ENCODE results near the gene ZKSCAN4. TPM values are rescaled to one million over a fixed set of nuclear protein-coding genes. Genes with fewer than 3 reads are reported as not detected.

The ZKSCAN4 gene
- total RNA-seq, 1 experiment from 2014 or later: 7.3 TPM

DNA sequence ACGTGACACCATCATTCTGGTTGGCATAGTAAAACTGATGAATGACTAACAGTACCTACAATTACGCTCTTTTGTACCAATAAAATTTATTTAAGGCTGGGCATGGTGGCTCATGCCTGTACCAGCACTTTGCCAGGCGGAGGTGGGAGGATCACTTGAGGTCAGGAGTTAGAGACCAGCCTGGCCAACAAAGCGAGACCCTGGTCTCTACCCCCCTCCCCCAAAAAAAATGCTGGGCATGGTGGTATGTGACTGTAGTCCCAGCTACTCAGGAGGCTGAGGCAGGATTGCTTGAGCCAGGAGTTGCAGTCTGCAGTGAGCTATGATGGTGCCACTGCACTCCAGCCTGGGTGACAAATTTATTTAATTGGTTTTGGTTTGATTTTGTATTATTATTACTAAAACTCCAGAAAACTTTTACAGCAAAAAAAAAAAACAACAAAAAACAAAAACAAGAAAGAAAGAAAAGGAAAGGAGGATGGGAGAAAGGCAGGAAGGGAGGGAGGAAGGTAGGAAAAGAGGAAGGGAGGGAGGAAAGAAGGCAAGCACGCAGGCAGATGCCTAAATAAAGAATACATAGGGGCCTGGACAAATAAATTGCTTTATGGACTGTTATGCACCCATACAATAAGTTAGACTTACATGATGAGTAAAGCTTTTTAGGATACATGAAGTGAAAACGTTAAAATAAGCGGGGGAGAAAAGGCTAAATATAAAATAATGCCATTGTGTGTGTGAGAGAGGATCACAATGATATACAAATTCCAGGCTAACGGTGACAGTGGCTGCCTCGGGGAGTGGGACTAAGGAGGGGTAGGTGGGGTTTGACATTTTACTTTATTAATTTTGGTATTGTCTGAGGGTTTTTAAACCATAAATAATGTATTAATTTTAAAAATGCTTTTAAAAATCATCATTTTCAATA is 27.7 kb downstream of the ZKSCAN4 start:
- ATAC-seq (peak; percentile 13; the same call in 1 of the 2 replicates), DNase-seq (ENCODE audit: low spot score) (no peak)
- Mint-ChIP-seq H3K27me3 (ENCODE audit: low read depth) (peaks cover 54% of the 10 kb centered on the region), H3K36me3 (peaks cover 23% of the 10 kb centered on the region), H3K4me1 (peaks cover 10% of the 10 kb centered on the region), H3K9me3 (no peaks in the 10 kb centered on the region), H3K4me3 (peak overlapping the region; percentile 94), H3K27ac (no peak overlapping the region)
- TF ChIP-seq CREM (CRISPR knock-in tag; IDR thresholded peaks at IDR 0.05): no peak
- TF ChIP-seq, protein P1, sequence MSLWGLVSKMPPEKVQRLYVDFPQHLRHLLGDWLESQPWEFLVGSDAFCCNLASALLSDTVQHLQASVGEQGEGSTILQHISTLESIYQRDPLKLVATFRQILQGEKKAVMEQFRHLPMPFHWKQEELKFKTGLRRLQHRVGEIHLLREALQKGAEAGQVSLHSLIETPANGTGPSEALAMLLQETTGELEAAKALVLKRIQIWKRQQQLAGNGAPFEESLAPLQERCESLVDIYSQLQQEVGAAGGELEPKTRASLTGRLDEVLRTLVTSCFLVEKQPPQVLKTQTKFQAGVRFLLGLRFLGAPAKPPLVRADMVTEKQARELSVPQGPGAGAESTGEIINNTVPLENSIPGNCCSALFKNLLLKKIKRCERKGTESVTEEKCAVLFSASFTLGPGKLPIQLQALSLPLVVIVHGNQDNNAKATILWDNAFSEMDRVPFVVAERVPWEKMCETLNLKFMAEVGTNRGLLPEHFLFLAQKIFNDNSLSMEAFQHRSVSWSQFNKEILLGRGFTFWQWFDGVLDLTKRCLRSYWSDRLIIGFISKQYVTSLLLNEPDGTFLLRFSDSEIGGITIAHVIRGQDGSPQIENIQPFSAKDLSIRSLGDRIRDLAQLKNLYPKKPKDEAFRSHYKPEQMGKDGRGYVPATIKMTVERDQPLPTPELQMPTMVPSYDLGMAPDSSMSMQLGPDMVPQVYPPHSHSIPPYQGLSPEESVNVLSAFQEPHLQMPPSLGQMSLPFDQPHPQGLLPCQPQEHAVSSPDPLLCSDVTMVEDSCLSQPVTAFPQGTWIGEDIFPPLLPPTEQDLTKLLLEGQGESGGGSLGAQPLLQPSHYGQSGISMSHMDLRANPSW (CRISPR knock-in tag; conservative IDR thresholded peaks at IDR 0.05; ENCODE audit: low read depth): no peak
- TF ChIP-seq, protein P2, sequence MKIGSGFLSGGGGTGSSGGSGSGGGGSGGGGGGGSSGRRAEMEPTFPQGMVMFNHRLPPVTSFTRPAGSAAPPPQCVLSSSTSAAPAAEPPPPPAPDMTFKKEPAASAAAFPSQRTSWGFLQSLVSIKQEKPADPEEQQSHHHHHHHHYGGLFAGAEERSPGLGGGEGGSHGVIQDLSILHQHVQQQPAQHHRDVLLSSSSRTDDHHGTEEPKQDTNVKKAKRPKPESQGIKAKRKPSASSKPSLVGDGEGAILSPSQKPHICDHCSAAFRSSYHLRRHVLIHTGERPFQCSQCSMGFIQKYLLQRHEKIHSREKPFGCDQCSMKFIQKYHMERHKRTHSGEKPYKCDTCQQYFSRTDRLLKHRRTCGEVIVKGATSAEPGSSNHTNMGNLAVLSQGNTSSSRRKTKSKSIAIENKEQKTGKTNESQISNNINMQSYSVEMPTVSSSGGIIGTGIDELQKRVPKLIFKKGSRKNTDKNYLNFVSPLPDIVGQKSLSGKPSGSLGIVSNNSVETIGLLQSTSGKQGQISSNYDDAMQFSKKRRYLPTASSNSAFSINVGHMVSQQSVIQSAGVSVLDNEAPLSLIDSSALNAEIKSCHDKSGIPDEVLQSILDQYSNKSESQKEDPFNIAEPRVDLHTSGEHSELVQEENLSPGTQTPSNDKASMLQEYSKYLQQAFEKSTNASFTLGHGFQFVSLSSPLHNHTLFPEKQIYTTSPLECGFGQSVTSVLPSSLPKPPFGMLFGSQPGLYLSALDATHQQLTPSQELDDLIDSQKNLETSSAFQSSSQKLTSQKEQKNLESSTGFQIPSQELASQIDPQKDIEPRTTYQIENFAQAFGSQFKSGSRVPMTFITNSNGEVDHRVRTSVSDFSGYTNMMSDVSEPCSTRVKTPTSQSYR (CRISPR knock-in tag; IDR thresholded peaks at IDR 0.05): no peak
- TF ChIP-seq, protein P3, sequence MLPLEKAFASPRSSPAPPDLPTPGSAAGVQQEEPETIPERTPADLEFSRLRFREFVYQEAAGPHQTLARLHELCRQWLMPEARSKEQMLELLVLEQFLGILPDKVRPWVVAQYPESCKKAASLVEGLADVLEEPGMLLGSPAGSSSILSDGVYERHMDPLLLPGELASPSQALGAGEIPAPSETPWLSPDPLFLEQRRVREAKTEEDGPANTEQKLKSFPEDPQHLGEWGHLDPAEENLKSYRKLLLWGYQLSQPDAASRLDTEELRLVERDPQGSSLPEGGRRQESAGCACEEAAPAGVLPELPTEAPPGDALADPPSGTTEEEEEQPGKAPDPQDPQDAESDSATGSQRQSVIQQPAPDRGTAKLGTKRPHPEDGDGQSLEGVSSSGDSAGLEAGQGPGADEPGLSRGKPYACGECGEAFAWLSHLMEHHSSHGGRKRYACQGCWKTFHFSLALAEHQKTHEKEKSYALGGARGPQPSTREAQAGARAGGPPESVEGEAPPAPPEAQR (CRISPR knock-in tag; IDR thresholded peaks at IDR 0.05): no peak
- TF ChIP-seq ESRRA (CRISPR knock-in tag; IDR thresholded peaks at IDR 0.05; ENCODE audit: borderline replicate concordance): no peak
- no peak for TF ChIP-seq ATF1 (CRISPR knock-in tag; IDR thresholded peaks at IDR 0.05)
- TF ChIP-seq GRHL2 (CRISPR knock-in tag; IDR thresholded peaks at IDR 0.05; ENCODE audit: insufficient replicate concordance, severe bottlenecking): no peak
- no peak for TF ChIP-seq FOXJ3 (CRISPR knock-in tag; IDR thresholded peaks at IDR 0.05; ENCODE audit: borderline replicate concordance)
- TF ChIP-seq TEAD1 (CRISPR knock-in tag; IDR thresholded peaks at IDR 0.05): no peak
- TF ChIP-seq, protein P4, sequence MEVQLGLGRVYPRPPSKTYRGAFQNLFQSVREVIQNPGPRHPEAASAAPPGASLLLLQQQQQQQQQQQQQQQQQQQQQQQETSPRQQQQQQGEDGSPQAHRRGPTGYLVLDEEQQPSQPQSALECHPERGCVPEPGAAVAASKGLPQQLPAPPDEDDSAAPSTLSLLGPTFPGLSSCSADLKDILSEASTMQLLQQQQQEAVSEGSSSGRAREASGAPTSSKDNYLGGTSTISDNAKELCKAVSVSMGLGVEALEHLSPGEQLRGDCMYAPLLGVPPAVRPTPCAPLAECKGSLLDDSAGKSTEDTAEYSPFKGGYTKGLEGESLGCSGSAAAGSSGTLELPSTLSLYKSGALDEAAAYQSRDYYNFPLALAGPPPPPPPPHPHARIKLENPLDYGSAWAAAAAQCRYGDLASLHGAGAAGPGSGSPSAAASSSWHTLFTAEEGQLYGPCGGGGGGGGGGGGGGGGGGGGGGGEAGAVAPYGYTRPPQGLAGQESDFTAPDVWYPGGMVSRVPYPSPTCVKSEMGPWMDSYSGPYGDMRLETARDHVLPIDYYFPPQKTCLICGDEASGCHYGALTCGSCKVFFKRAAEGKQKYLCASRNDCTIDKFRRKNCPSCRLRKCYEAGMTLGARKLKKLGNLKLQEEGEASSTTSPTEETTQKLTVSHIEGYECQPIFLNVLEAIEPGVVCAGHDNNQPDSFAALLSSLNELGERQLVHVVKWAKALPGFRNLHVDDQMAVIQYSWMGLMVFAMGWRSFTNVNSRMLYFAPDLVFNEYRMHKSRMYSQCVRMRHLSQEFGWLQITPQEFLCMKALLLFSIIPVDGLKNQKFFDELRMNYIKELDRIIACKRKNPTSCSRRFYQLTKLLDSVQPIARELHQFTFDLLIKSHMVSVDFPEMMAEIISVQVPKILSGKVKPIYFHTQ (CRISPR knock-in tag; IDR thresholded peaks at IDR 0.05): no peak
- TF ChIP-seq ETV6 (CRISPR knock-in tag; IDR thresholded peaks at IDR 0.05): no peak
- no peak for TF ChIP-seq CBFB (CRISPR knock-in tag; IDR thresholded peaks at IDR 0.05; ENCODE audit: low read depth)
- TF ChIP-seq, protein P5, sequence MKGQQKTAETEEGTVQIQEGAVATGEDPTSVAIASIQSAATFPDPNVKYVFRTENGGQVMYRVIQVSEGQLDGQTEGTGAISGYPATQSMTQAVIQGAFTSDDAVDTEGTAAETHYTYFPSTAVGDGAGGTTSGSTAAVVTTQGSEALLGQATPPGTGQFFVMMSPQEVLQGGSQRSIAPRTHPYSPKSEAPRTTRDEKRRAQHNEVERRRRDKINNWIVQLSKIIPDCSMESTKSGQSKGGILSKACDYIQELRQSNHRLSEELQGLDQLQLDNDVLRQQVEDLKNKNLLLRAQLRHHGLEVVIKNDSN (CRISPR knock-in tag; IDR thresholded peaks at IDR 0.05): no peak
- CTCF ChIA-PET: no interaction called here
- POLR2A ChIA-PET: interaction anchor here (1.4 kb wide), 1 partner anchor 83 kb away, joined by 7 read pairs; the partner anchor contains the start of gene ZKSCAN8
